Naive B cell (primary cell): ENCODE data around the gene RPP21. TPM values are rescaled to one million over a fixed set of nuclear protein-coding genes. Genes with fewer than 3 reads are reported as not detected.
A peak's percentile ranks its signal among the peaks of the same experiment; 100 is the strongest.

ENCODE experiments used
- ATAC-seq, 2 donors: fragments of 150-1000 bp; cut with Tn5 transposase; 2 replicates each; pipeline ENCODE4 v1.10.0; 2021; ENCODE audit warnings: low read depth in 2 of 2, mild to moderate bottlenecking in 2 of 2, moderate library complexity in 2 of 2
- DNase-seq: peaks from one replicate; pipeline ENCODE4 v3.0.0; 2022
- H3K27ac Mint-ChIP-seq, 6 donors: one replicate each; pipeline ENCODE4 v1.8.0; 2020 to 2022; ENCODE audit warnings: mild to moderate bottlenecking in 6 of 6, mixed read lengths in 6 of 6, moderate library complexity in 5 of 6, inconsistent platforms in 2 of 6
- H3K27me3 Mint-ChIP-seq, 3 donors: one replicate each; pipeline ENCODE4 v1.8.0; 2021 to 2022; ENCODE audit warnings: mixed read lengths in 3 of 3, mild to moderate bottlenecking in 1 of 3
- H3K36me3 Mint-ChIP-seq, 2 donors: one replicate each; pipeline ENCODE4 v1.8.0; 2020 to 2022; ENCODE audit warnings: mixed read lengths in 2 of 2, inconsistent platforms in 1 of 2, mild to moderate bottlenecking in 1 of 2
- H3K4me1 Mint-ChIP-seq, 3 donors: one replicate each; pipeline ENCODE4 v1.8.0; 2020 to 2022; ENCODE audit warnings: mixed read lengths in 3 of 3, inconsistent platforms in 1 of 3, mild to moderate bottlenecking in 1 of 3, moderate library complexity in 1 of 3
- H3K4me3 Mint-ChIP-seq, 8 donors: one replicate each; pipeline ENCODE4 v1.8.0; 2020 to 2022; ENCODE audit warnings: mild to moderate bottlenecking in 8 of 8, mixed read lengths in 8 of 8, moderate library complexity in 8 of 8, inconsistent platforms in 2 of 8
- H3K9me3 Mint-ChIP-seq, 7 donors: one replicate each; pipeline ENCODE4 v1.8.0; 2020 to 2022; ENCODE audit warnings: mixed read lengths in 7 of 7, mild to moderate bottlenecking in 5 of 7, inconsistent platforms in 2 of 7, moderate library complexity in 1 of 7
- polyA plus RNA-seq, 6 donors: library from polyadenylated mRNA; unstranded; fragments of 300-500 nt; fragmentation: Illumina TruSeq; gene quantifications; one replicate each; pipeline ENCODE4 v1.2.3, GENCODE V29; 2021; ENCODE audit warnings: low read depth in 6 of 6

The RPP21 gene
- polyA plus RNA-seq, 6 donors from 2014 or later: 82.9 to 124 (median 98.4) TPM

- Mint-ChIP-seq H3K27me3 (no peaks in the 10 kb centered on the region), H3K4me1 (peaks cover 59 to 81% (median 76%) of the 10 kb centered on the region in 3 donors), H3K36me3 (no peaks in the 10 kb centered on the region), H3K9me3 (no peaks in the 10 kb centered on the region), H3K27ac (peak overlapping the region in 2 of 6 donors; percentile 77 to 83), H3K4me3 (peak overlapping the region in 4 of 8 donors; percentile 37 to 88 (median 56))
- no peak for ATAC-seq
- DNase-seq: no peak
Measured at GRCh38 chr6:30322527-30323501, 22.1 kb upstream of the RPP21 start.

DNA sequence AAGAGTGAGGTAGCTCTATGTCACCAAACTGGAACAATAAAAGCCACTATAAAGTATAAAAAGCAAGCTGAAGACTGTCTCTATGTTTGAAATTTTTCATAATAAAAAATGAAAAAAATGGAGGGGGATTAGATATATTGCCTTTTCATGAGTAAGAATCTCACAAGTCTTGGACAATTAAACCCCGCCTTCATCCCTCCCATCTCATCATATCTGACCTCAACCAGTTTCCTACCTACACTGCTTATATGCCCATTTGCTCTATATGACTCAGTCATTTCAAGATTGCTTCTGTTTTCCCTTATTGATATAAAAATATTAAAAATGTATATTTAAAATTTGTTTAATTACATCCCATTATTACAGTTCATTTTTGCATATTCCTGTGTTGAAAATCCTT lies 21.1 kb upstream of the RPP21 start:
- DNase-seq (no peak), ATAC-seq (no peak)
- no peaks in the 10 kb centered on the region for H3K27me3 Mint-ChIP-seq
- peaks cover 51 to 78% (median 67%) of the 10 kb centered on the region in 3 donors for H3K4me1 Mint-ChIP-seq
- H3K36me3 Mint-ChIP-seq: peaks cover 2 to 4% of the 10 kb centered on the region in 2 donors
- H3K9me3 Mint-ChIP-seq: no peaks in the 10 kb centered on the region
- H3K27ac Mint-ChIP-seq: peak overlapping the region in 1 of 6 donors; percentile 38
- peak overlapping the region in 1 of 8 donors; percentile 88 for H3K4me3 Mint-ChIP-seq

- Mint-ChIP-seq H3K27me3 (no peaks in the 10 kb centered on the region), H3K4me3 (peak overlapping the region; percentile 80 to 98 (median 93)), H3K4me1 (peaks cover 42 to 65% (median 56%) of the 10 kb centered on the region in 3 donors), H3K9me3 (no peaks in the 10 kb centered on the region), H3K27ac (peak overlapping the region; percentile 97 to 100 (median 99)), H3K36me3 (peaks cover 12 to 18% of the 10 kb centered on the region in 2 donors)
- peak; percentile 63 for DNase-seq
- ATAC-seq: peak in 1 of 2 donors; percentile 40
Measured at GRCh38 chr6:30325150-30325872, 19.6 kb upstream of the RPP21 start.

- H3K4me1 Mint-ChIP-seq: peaks cover 36 to 59% (median 50%) of the 10 kb centered on the region in 3 donors
Measured at GRCh38 chr6:30325873-30326525, 19.0 kb upstream of the RPP21 start.

DNA sequence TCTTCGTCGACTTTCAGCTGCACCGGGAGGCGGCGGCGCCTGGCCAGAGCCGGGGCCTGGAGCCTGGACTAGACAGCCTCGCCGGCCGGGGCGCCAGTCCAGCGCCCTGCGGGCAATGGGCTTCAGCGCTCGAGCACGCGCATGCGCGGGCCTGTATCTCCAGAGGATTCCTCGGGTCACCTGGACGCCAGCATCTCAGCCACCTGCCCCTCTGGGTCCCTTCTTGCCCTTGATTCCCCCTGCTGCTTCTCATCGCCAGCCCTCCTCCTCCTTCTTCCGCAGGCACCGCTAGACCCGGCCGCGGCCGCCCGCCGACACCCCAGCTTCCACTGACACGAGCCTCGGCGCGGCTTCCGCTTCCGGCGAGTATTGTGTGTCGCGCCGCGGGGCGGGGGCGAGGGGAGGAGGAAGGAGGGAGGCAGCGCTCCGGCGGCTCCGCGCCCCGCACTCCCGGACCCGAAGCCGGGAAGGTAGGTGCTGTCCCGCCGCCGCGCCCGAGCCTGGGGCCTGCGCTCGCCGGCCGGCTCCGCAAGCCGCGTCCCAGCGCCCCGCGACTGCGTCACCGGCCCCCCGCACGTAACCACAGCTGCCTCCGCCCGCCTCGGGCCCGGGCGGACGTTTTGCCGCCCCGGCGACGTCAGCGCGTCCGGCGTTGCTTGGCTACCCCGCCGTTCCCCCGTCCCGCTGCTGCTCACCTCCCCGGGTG lies 18.3 kb upstream of the RPP21 start, which contains the start of gene TRIM39:
Gene TRIM39, plus strand, starts transcription at position 402 of the 706 bp plus-strand sequence. CDS start 2,391 bp downstream, outside the sequence.
- DNase-seq (peak; percentile 94), ATAC-seq (peak; percentile 68 to 71)
- peak within 1 kb of the TSS; percentile 80 to 99 (median 96) for H3K4me3 Mint-ChIP-seq
- no peaks in the 10 kb centered on the region for H3K27me3 Mint-ChIP-seq
- H3K27ac Mint-ChIP-seq: peak within 1 kb of the TSS; percentile 97 to 100 (median 100)
- peaks cover 34 to 53% (median 46%) of the 10 kb centered on the region in 3 donors for H3K4me1 Mint-ChIP-seq
- H3K9me3 Mint-ChIP-seq: no peaks in the 10 kb centered on the region
- peaks cover 13 to 22% of the 10 kb centered on the region in 2 donors for H3K36me3 Mint-ChIP-seq

More at GRCh38 chr6:30325873-30326525, 19.0 kb upstream of the RPP21 start:
- DNase-seq (no peak), ATAC-seq (peak; percentile 51 to 54)
- H3K4me3 Mint-ChIP-seq: peak overlapping the region; percentile 80 to 98 (median 93)
- H3K27ac Mint-ChIP-seq: peak overlapping the region; percentile 97 to 100 (median 99)
- H3K9me3 Mint-ChIP-seq: no peaks in the 10 kb centered on the region
- peaks cover 13 to 22% of the 10 kb centered on the region in 2 donors for H3K36me3 Mint-ChIP-seq
- H3K27me3 Mint-ChIP-seq: no peaks in the 10 kb centered on the region

GRCh38 chr6:30327232-30327746 lies 17.7 kb upstream of the RPP21 start:
- peaks cover 31 to 47% (median 40%) of the 10 kb centered on the region in 3 donors for H3K4me1 Mint-ChIP-seq
- H3K27ac Mint-ChIP-seq: peak overlapping the region; percentile 97 to 100 (median 100)
- H3K9me3 Mint-ChIP-seq: no peaks in the 10 kb centered on the region
- no peak for DNase-seq
- H3K4me3 Mint-ChIP-seq: peak overlapping the region; percentile 80 to 99 (median 96)
- peaks cover 13 to 22% of the 10 kb centered on the region in 2 donors for H3K36me3 Mint-ChIP-seq
- no peak for ATAC-seq
- H3K27me3 Mint-ChIP-seq: no peaks in the 10 kb centered on the region

DNA sequence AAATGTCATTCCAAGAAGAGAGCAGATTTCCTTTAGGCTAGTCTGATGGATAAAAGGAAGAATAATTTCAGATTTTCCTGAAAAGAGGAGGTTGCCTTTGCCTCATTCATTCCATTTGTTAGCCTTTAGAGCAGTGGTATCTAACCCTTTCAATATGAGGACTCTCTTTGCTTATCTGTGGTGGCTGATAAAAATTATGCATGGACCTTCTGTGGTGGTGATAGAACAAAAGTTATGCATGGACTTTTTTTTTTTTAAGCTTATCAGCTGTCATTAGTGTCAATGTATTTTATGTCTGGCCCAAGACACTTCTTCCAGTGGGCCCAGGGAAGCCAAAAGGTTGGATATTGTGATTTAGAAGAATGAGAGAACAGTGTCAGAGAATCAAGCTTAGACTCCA lies 16.6 kb upstream of the RPP21 start:
- Mint-ChIP-seq H3K9me3 (no peaks in the 10 kb centered on the region), H3K36me3 (peaks cover 13 to 22% of the 10 kb centered on the region in 2 donors), H3K27me3 (no peaks in the 10 kb centered on the region), H3K4me3 (peak overlapping the region in 5 of 8 donors; percentile 49 to 99 (median 95)), H3K4me1 (peaks cover 28 to 37% (median 36%) of the 10 kb centered on the region in 3 donors), H3K27ac (peak overlapping the region; percentile 97 to 100 (median 100))
- no peak for ATAC-seq
- DNase-seq: no peak

DNA sequence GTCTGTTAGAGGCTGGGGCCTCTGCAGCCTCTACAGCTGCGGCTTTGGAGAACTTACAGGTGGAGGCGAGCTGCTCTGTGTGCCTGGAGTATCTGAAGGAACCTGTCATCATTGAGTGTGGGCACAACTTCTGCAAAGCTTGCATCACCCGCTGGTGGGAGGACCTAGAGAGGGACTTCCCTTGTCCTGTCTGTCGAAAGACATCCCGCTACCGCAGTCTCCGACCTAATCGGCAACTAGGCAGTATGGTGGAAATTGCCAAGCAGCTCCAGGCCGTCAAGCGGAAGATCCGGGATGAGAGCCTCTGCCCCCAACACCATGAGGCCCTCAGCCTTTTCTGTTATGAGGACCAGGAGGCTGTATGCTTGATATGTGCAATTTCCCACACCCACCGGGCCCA lies 15.6 kb upstream of the RPP21 start:
- Mint-ChIP-seq H3K27ac (peak overlapping the region in 3 of 6 donors; percentile 31 to 97 (median 88)), H3K4me3 (peak overlapping the region in 1 of 8 donors; percentile 88), H3K27me3 (no peaks in the 10 kb centered on the region), H3K36me3 (peaks cover 13 to 22% of the 10 kb centered on the region in 2 donors), H3K4me1 (peaks cover 24 to 33% (median 31%) of the 10 kb centered on the region in 3 donors), H3K9me3 (no peaks in the 10 kb centered on the region)
- ATAC-seq (no peak), DNase-seq (no peak)

GRCh38 chr6:30331981-30332380 lies 13.0 kb upstream of the RPP21 start:
- H3K27ac Mint-ChIP-seq: peak overlapping the region in 1 of 6 donors; percentile 12

GRCh38 chr6:30334075-30334783 lies 10.7 kb upstream of the RPP21 start:
- no peak for ATAC-seq
- H3K27ac Mint-ChIP-seq: peak overlapping the region in 2 of 6 donors; percentile 32 to 47
- no peaks in the 10 kb centered on the region for H3K27me3 Mint-ChIP-seq

More at GRCh38 chr6:30331981-30332380, 13.0 kb upstream of the RPP21 start:
- H3K4me1 Mint-ChIP-seq: peaks cover 8 to 12% (median 9%) of the 10 kb centered on the region in 3 donors
- no peak overlapping the region for H3K4me3 Mint-ChIP-seq
- no peaks in the 10 kb centered on the region for H3K9me3 Mint-ChIP-seq
- no peaks in the 10 kb centered on the region for H3K27me3 Mint-ChIP-seq
- ATAC-seq (no peak), DNase-seq (no peak)
- H3K36me3 Mint-ChIP-seq: peaks cover 31 to 34% of the 10 kb centered on the region in 2 donors

GRCh38 chr6:30340589-30341054 lies 4.3 kb upstream of the RPP21 start:
- H3K4me1 Mint-ChIP-seq: peaks cover 5 to 13% (median 5%) of the 10 kb centered on the region in 3 donors
- ATAC-seq (no peak), DNase-seq (no peak)
- no peaks in the 10 kb centered on the region for H3K27me3 Mint-ChIP-seq
- no peaks in the 10 kb centered on the region for H3K9me3 Mint-ChIP-seq
- H3K36me3 Mint-ChIP-seq: peaks cover 7 to 19% of the 10 kb centered on the region in 2 donors
- no peak overlapping the region for H3K27ac Mint-ChIP-seq
- H3K4me3 Mint-ChIP-seq: no peak overlapping the region

More at GRCh38 chr6:30334075-30334783, 10.7 kb upstream of the RPP21 start:
- Mint-ChIP-seq H3K4me3 (peak overlapping the region in 1 of 8 donors; percentile 6), H3K4me1 (no peaks in the 10 kb centered on the region), H3K36me3 (peaks cover 26 to 33% of the 10 kb centered on the region in 2 donors), H3K9me3 (no peaks in the 10 kb centered on the region)
- DNase-seq: no peak
